KMS-11 (cell line): ENCODE data around the gene FURIN.
A peak's percentile ranks its signal among the peaks of the same experiment; 100 is the strongest.
"Not testable (repeated sequence)": the region's sequence is repeated elsewhere in the genome, so short reads cannot be mapped to it uniquely, and the experiment has no call there.

Experiments used
- H2AFZ ChIP-seq: fragments of 200-600 bp; sonication (generic); 2 replicates; pipeline ENCODE4 v1.6.1; 2016; ENCODE audit warnings: antibody characterized with exemption, mixed run types, low read depth
- H3K27ac ChIP-seq: fragments of 200-600 bp; sonication (generic); 2 replicates; pipeline ENCODE4 v1.6.1; 2016; ENCODE audit warnings: mild to moderate bottlenecking, mixed run types
- H3K27me3 ChIP-seq: fragments of 200-600 bp; sonication (generic); 2 replicates; pipeline ENCODE4 v1.6.1; 2017; ENCODE audit warnings: mild to moderate bottlenecking, low read depth, mixed run types, moderate library complexity; ENCODE audit not compliant: insufficient read depth
- H3K36me3 ChIP-seq: fragments of 200-600 bp; sonication (generic); 2 replicates; pipeline ENCODE4 v1.6.1; 2017; ENCODE audit warnings: mild to moderate bottlenecking, mixed run types; ENCODE audit not compliant: insufficient read depth
- H3K4me1 ChIP-seq: fragments of 200-600 bp; sonication (generic); 2 replicates; pipeline ENCODE4 v1.6.1; 2016; ENCODE audit warnings: mild to moderate bottlenecking, low read depth, mixed run types; ENCODE audit not compliant: poor library complexity, severe bottlenecking
- H3K4me2 ChIP-seq: fragments of 200-600 bp; sonication (generic); 2 replicates; pipeline ENCODE4 v1.7.0; 2016; ENCODE audit warnings: mild to moderate bottlenecking, mixed run types
- H3K4me3 ChIP-seq: fragments of 200-600 bp; sonication (generic); IDR thresholded peaks from 2 replicates; pipeline ENCODE4 v1.6.1; 2017; ENCODE audit warnings: low read depth, low read length, mixed read lengths; ENCODE audit not compliant: insufficient read depth
- H3K79me2 ChIP-seq: fragments of 200-600 bp; sonication (generic); 2 replicates; pipeline ENCODE4 v1.6.1; 2016; ENCODE audit warnings: low read depth, mixed run types; ENCODE audit not compliant: insufficient read depth
- H3K9ac ChIP-seq: fragments of 200-600 bp; sonication (generic); 2 replicates; pipeline ENCODE4 v1.6.1; 2016; ENCODE audit warnings: mild to moderate bottlenecking, mixed run types
- H4K20me1 ChIP-seq: fragments of 200-600 bp; sonication (generic); 2 replicates; pipeline ENCODE4 v1.6.1; 2016; ENCODE audit warnings: mild to moderate bottlenecking, mixed run types; ENCODE audit not compliant: insufficient read depth
- CTCF ChIP-seq: fragments of 200-600 bp; sonication (generic); conservative IDR thresholded peaks from 2 replicates; pipeline ENCODE4 v1.6.1; 2017; ENCODE audit warnings: low read depth, mild to moderate bottlenecking, antibody characterized with exemption, low read length, moderate library complexity, mixed read lengths

Gene FURIN

DNA sequence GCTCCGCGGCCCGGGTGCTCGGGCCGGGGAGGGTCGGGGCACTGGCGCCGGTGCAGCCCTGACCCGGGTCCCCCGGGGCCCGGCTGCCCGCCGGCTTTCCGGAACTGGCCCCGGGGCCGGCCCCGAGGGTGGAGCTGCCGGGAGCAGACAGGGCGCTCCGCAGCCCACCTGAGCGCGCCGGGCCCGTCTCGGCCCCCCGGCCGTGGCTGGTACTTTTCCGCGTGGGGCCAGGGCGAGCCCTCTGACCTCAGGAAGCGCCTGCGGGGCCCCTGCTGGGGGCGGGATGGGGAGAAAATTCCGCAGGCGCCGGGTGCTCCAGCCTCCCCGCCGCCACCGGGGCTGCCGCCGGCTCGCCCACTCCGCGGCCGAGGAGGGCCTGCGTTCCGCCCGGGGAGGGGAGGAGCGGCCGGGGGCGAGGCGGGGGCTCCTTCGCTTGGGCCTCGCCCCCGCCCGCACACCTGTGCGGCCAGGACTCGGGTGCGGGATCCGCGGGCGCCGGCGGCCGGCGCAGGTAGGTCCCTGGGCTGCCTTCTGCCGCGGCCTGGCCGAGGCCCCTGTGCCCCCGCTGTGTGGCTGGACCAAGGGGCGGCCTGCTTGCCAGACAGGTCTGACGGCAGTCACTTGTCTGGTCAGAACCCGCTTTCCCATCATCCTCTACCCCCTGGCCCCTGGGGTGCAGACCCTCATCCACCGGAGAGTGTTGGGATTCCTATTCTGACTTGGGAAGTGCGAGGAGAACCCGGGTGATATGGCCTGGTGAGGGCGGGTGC lies 3.5 kb downstream of the FURIN start:
- no peaks in the 10 kb centered on the region for H3K36me3 ChIP-seq
- peak overlapping the region; percentile 82 for H3K4me2 ChIP-seq
- peaks cover 24% of the 10 kb centered on the region for H3K79me2 ChIP-seq
- no peaks in the 10 kb centered on the region for H4K20me1 ChIP-seq
- H2AFZ ChIP-seq: peak overlapping the region; percentile 34
- TF ChIP-seq CTCF: no peak
- H3K4me3 ChIP-seq: no peak overlapping the region
- H3K27me3 ChIP-seq: no peaks in the 10 kb centered on the region
- H3K9ac ChIP-seq: peak overlapping the region; percentile 53; the same call in 1 of the 2 replicates
- H3K27ac ChIP-seq: peak overlapping the region; percentile 32; the same call in 1 of the 2 replicates
- H3K4me1 ChIP-seq: peaks cover 44% of the 10 kb centered on the region

- no peak for TF ChIP-seq CTCF
- Histone ChIP-seq H3K27me3 (no peaks in the 10 kb centered on the region), H3K27ac (no peak overlapping the region), H3K4me2 (peak overlapping the region; percentile 82), H4K20me1 (no peaks in the 10 kb centered on the region), H3K36me3 (no peaks in the 10 kb centered on the region), H3K79me2 (peaks cover 24% of the 10 kb centered on the region), H3K9ac (peak overlapping the region; percentile 53; the same call in 1 of the 2 replicates), H2AFZ (peak overlapping the region; percentile 34), H3K4me3 (no peak overlapping the region), H3K4me1 (peaks cover 44% of the 10 kb centered on the region)
Observed at GRCh38 chr15:90872486-90873184, 4.2 kb downstream of the FURIN start.

DNA sequence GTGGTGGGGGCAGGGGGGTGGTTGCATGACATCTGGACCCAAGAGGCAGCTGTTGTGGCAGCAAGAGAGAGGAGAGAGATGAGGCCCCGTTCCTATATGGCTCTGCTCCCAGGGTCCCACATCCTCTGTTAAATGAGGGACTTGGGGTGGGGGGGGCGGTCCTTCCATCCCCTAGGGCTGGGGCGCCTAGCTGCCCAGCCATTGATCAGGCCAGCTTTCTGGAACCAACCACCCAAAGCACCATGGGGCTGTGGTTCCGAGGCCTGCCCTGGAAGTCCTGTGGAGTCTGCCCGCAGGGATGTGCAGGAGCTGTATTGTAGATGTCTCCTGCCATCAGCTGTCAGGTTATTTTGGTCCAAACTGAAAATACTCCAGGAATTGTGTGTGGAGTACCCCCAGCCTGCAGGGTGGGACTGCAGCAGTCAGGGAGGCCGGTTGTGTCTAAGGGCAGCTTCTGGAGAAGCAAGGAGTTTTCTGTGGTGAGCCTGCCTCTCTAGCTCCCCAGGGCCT lies 5.2 kb downstream of the FURIN start:
- peaks cover 44% of the 10 kb centered on the region for H3K4me1 ChIP-seq
- no peaks in the 10 kb centered on the region for H3K27me3 ChIP-seq
- H3K79me2 ChIP-seq: peaks cover 24% of the 10 kb centered on the region
- H3K9ac ChIP-seq: no peak overlapping the region
- no peak overlapping the region for H3K4me3 ChIP-seq
- H3K4me2 ChIP-seq: peak overlapping the region; percentile 82; the same call in 1 of the 2 replicates
- H4K20me1 ChIP-seq: no peaks in the 10 kb centered on the region
- no peak overlapping the region for H2AFZ ChIP-seq
- H3K36me3 ChIP-seq: no peaks in the 10 kb centered on the region
- TF ChIP-seq CTCF: no peak
- H3K27ac ChIP-seq: no peak overlapping the region

DNA sequence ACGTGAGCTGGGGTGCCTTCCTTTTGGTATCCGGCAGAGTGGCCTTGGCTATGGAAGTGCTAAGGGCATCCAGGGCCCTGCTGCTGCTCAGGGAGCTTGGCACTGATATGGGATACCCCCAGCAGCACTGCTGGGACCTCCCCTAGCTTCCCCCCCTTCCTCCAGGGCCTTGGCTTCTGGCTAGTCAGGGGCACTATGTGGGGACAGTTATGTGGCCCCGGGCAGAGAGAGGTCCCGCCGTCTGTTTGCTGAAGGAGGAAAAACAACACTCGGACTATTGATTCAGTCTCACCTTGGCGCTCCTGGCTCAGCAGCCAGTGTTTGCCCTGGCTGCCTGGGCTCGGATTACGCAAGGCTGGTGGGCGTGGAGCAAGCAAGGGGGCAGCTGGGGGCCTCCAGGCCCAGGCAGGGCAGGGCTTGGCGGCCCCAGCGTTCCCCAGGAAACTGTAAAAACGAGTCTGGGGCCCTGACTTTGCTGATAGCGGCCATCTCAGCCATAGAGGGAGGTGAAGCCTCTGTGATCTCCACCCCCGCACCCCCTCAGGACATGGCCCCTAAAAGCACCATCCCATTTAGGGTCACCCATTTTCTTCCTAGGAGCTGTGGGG lies 5.7 kb downstream of the FURIN start:
- Histone ChIP-seq H3K36me3 (no peaks in the 10 kb centered on the region), H3K79me2 (peaks cover 24% of the 10 kb centered on the region), H3K9ac (no peak overlapping the region)

GRCh38 chr15:90874986-90875385 lies 6.6 kb downstream of the FURIN start:
- not testable (repeated sequence) for H4K20me1 ChIP-seq, H3K36me3 ChIP-seq, H3K4me3 ChIP-seq, H3K9ac ChIP-seq, H2AFZ ChIP-seq, H3K27ac ChIP-seq, H3K27me3 ChIP-seq, H3K4me2 ChIP-seq
- Histone ChIP-seq H3K4me1 (peaks cover 30% of the 10 kb centered on the region), H3K79me2 (peaks cover 24% of the 10 kb centered on the region)

More for the DNA sequence above, 5.7 kb downstream of the FURIN start:
- H2AFZ ChIP-seq: no peak overlapping the region
- H3K4me2 ChIP-seq: no peak overlapping the region; the same call in 1 of the 2 replicates
- no peak for TF ChIP-seq CTCF
- no peaks in the 10 kb centered on the region for H3K27me3 ChIP-seq
- H3K4me1 ChIP-seq: peaks cover 39% of the 10 kb centered on the region
- no peak overlapping the region for H3K4me3 ChIP-seq
- H3K27ac ChIP-seq: no peak overlapping the region
- H4K20me1 ChIP-seq: no peaks in the 10 kb centered on the region
